Stimulated activated CD8-positive, alpha-beta memory T cell treated with anti-CD3 and anti-CD28 coated beads, Interleukin-12 subunit alpha, Interleukin-12 subunit beta, amount 100 ng/mL, for 24 hours (primary cell): ENCODE measurements around the gene CLMN.
"Not testable (repeated sequence)": the region's sequence is repeated elsewhere in the genome, so short reads cannot be mapped to it uniquely, and the experiment has no call there.

Experiments
- DNase-seq: peaks from one replicate; pipeline ENCODE4 v3.0.0-alpha.2; 2020; ENCODE audit errors: extremely low read depth

The CLMN gene

GRCh38 chr14:95221531-95221930 is 98.2 kb downstream of the CLMN start:
- DNase-seq: no peak

GRCh38 chr14:95220663-95221231 is 99.0 kb downstream of the CLMN start:
- no peak for DNase-seq

- no peak for DNase-seq
Observed at GRCh38 chr14:95218472-95219193, 101.1 kb downstream of the CLMN start.

GRCh38 chr14:95218006-95218405 is 101.7 kb downstream of the CLMN start:
- no peak for DNase-seq

GRCh38 chr14:95217391-95217900 is 102.3 kb downstream of the CLMN start:
- DNase-seq: no peak

GRCh38 chr14:95216008-95216407 is 103.7 kb downstream of the CLMN start:
- no peak for DNase-seq

GRCh38 chr14:95215094-95215725 is 104.5 kb downstream of the CLMN start:
- DNase-seq: no peak

- DNase-seq: no peak
Observed at GRCh38 chr14:95213774-95214173, 105.9 kb downstream of the CLMN start.

GRCh38 chr14:95211721-95212504 is 107.8 kb downstream of the CLMN start:
- DNase-seq: no peak

- no peak for DNase-seq
Observed at GRCh38 chr14:95210699-95211098, 109.0 kb downstream of the CLMN start.

- DNase-seq: no peak
Observed at GRCh38 chr14:95208598-95208997, 111.1 kb downstream of the CLMN start.

GRCh38 chr14:95207475-95208233 is 112.1 kb downstream of the CLMN start:
- no peak for DNase-seq

GRCh38 chr14:95206534-95206933 is 113.2 kb downstream of the CLMN start:
- no peak for DNase-seq

GRCh38 chr14:95204705-95205104 is 115.0 kb downstream of the CLMN start:
- no peak for DNase-seq

GRCh38 chr14:95201745-95202144 is 118.0 kb downstream of the CLMN start:
- not testable (repeated sequence) for DNase-seq

- no peak for DNase-seq
Observed at GRCh38 chr14:95200404-95200803, 119.3 kb downstream of the CLMN start.

GRCh38 chr14:95199298-95199983 is 120.3 kb downstream of the CLMN start:
- no peak for DNase-seq

- DNase-seq: no peak
Observed at GRCh38 chr14:95198320-95198719, 121.4 kb downstream of the CLMN start.

GRCh38 chr14:95197551-95197950 is 122.2 kb downstream of the CLMN start:
- DNase-seq: no peak

- no peak for DNase-seq
Observed at GRCh38 chr14:95196826-95197545, 122.7 kb downstream of the CLMN start.
